ENCODE data around the gene MLLT3.

MLLT3 gene

GRCh38 chr9:20486552-20486951, 135.7 kb downstream of the MLLT3 start:
- ATAC-seq, result no peak
- no peak for TF ChIP-seq PATZ1 (CRISPR knock-in tag; IDR thresholded peaks at IDR 0.05; ENCODE audit: borderline replicate concordance)
- TF ChIP-seq CSDC2 (CRISPR knock-in tag; IDR thresholded peaks at IDR 0.05), result no peak
- no peak for TF ChIP-seq TSHZ2 (CRISPR knock-in tag; IDR thresholded peaks at IDR 0.05)
- TF ChIP-seq ZNF70 (CRISPR knock-in tag; IDR thresholded peaks at IDR 0.05), result no peak
- TF ChIP-seq OSR1 (CRISPR knock-in tag; IDR thresholded peaks at IDR 0.05), result no peak
- no peak for TF ChIP-seq RARB (CRISPR knock-in tag; IDR thresholded peaks at IDR 0.05)
- TF ChIP-seq ARNTL (CRISPR knock-in tag; IDR thresholded peaks at IDR 0.05; ENCODE audit: borderline replicate concordance, low read depth), result no peak
- TF ChIP-seq CREB5 (CRISPR knock-in tag; IDR thresholded peaks at IDR 0.05; ENCODE audit: low read depth), result no peak
- no peak for TF ChIP-seq ESRRG (CRISPR knock-in tag; IDR thresholded peaks at IDR 0.05)
- no peak for TF ChIP-seq POU6F1 (CRISPR knock-in tag; IDR thresholded peaks at IDR 0.05; ENCODE audit: borderline replicate concordance, low read depth)
- TF ChIP-seq GLIS3 (CRISPR knock-in tag; IDR thresholded peaks at IDR 0.05), result no peak
- TF ChIP-seq ISL1 (CRISPR knock-in tag; IDR thresholded peaks at IDR 0.05), result no peak
- no peak for TF ChIP-seq ZFP30 (CRISPR knock-in tag; IDR thresholded peaks at IDR 0.05)
- no peak for TF ChIP-seq ZC3H10 (CRISPR knock-in tag; IDR thresholded peaks at IDR 0.05)
- no peak for TF ChIP-seq ZFP3 (CRISPR knock-in tag; IDR thresholded peaks at IDR 0.05)
- TF ChIP-seq ZNF565 (CRISPR knock-in tag; conservative IDR thresholded peaks at IDR 0.05; ENCODE audit: low read depth), result no peak
- no peak for TF ChIP-seq PPARA (CRISPR knock-in tag; IDR thresholded peaks at IDR 0.05; ENCODE audit: borderline replicate concordance)
- TF ChIP-seq CSRNP3 (CRISPR knock-in tag; IDR thresholded peaks at IDR 0.05), result no peak
- no peak for TF ChIP-seq TCF4 (CRISPR knock-in tag; IDR thresholded peaks at IDR 0.05; ENCODE audit: borderline replicate concordance)
- TF ChIP-seq SNAI2 (CRISPR knock-in tag; IDR thresholded peaks at IDR 0.05), result no peak

GRCh38 chr9:20481437-20481836, 140.9 kb downstream of the MLLT3 start:
- TF ChIP-seq PATZ1 (CRISPR knock-in tag; IDR thresholded peaks at IDR 0.05; ENCODE audit: borderline replicate concordance) (no peak), ISL1 (CRISPR knock-in tag; IDR thresholded peaks at IDR 0.05) (no peak), SNAI2 (CRISPR knock-in tag; IDR thresholded peaks at IDR 0.05) (no peak)
- no peak for ATAC-seq

- TF ChIP-seq ZNF70 (CRISPR knock-in tag; IDR thresholded peaks at IDR 0.05) (no peak), ZNF8 (CRISPR knock-in tag; IDR thresholded peaks at IDR 0.05) (no peak), POU6F1 (CRISPR knock-in tag; IDR thresholded peaks at IDR 0.05; ENCODE audit: borderline replicate concordance, low read depth) (no peak), GLIS3 (CRISPR knock-in tag; IDR thresholded peaks at IDR 0.05) (no peak), ZFP3 (CRISPR knock-in tag; IDR thresholded peaks at IDR 0.05) (no peak), ESRRG (CRISPR knock-in tag; IDR thresholded peaks at IDR 0.05) (no peak), ISL1 (CRISPR knock-in tag; IDR thresholded peaks at IDR 0.05) (no peak), SNAI2 (CRISPR knock-in tag; IDR thresholded peaks at IDR 0.05) (no peak), ZNF565 (CRISPR knock-in tag; conservative IDR thresholded peaks at IDR 0.05; ENCODE audit: low read depth) (no peak), CSDC2 (CRISPR knock-in tag; IDR thresholded peaks at IDR 0.05) (no peak), ZC3H10 (CRISPR knock-in tag; IDR thresholded peaks at IDR 0.05) (no peak), TCF4 (CRISPR knock-in tag; IDR thresholded peaks at IDR 0.05; ENCODE audit: borderline replicate concordance) (no peak), PATZ1 (CRISPR knock-in tag; IDR thresholded peaks at IDR 0.05; ENCODE audit: borderline replicate concordance) (no peak), TOX (CRISPR knock-in tag; IDR thresholded peaks at IDR 0.05; ENCODE audit: borderline replicate concordance) (no peak), OSR1 (CRISPR knock-in tag; IDR thresholded peaks at IDR 0.05) (no peak)
- ATAC-seq, result no peak
These were observed 142.1 kb downstream of the MLLT3 start for GRCh38 chr9:20480249-20480648.

All from SK-N-SH treated with all-trans-retinoic acid at 6 μM for 48 hours (cell line).